22Rv1 (cell line): Measurements from ENCODE around the gene TIMP1.

Experiments
- ZFX ChIP-seq: fragments of 450-650 bp; IDR thresholded peaks from 2 replicates; pipeline ENCODE4 v1.6.1; 2017; ENCODE audit warnings: antibody characterized with exemption, borderline replicate concordance
- TF ChIP-seq, protein P1 (sequence below): fragments of 450-650 bp; IDR thresholded peaks from 2 replicates; pipeline ENCODE4 v1.5.1; 2017; ENCODE audit warnings: mild to moderate bottlenecking

DNA sequence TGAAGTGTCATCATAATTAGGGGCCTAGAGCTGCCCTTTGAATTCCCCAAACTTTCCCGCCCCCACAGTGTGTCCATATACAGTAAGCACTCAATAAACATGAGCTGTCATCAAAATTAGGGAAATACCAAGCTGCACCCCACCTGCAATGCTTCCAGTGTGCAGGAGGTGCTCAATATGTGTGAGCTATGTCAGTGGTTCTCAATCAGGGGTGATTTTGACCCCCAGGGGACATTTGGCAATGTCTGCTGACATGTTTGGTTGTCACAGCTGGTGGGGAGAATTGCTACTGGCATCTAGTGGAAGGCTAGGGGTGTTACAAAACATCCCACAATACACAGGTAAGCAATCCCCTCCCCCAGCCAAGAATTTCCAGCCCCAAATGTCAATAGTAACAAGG is 46.7 kb downstream of the TIMP1 start:
- TF ChIP-seq, protein P1, sequence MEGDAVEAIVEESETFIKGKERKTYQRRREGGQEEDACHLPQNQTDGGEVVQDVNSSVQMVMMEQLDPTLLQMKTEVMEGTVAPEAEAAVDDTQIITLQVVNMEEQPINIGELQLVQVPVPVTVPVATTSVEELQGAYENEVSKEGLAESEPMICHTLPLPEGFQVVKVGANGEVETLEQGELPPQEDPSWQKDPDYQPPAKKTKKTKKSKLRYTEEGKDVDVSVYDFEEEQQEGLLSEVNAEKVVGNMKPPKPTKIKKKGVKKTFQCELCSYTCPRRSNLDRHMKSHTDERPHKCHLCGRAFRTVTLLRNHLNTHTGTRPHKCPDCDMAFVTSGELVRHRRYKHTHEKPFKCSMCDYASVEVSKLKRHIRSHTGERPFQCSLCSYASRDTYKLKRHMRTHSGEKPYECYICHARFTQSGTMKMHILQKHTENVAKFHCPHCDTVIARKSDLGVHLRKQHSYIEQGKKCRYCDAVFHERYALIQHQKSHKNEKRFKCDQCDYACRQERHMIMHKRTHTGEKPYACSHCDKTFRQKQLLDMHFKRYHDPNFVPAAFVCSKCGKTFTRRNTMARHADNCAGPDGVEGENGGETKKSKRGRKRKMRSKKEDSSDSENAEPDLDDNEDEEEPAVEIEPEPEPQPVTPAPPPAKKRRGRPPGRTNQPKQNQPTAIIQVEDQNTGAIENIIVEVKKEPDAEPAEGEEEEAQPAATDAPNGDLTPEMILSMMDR: no peak
- TF ChIP-seq ZFX: no peak
